ENCODE measurements around the gene HDGF.

HDGF gene

DNA sequence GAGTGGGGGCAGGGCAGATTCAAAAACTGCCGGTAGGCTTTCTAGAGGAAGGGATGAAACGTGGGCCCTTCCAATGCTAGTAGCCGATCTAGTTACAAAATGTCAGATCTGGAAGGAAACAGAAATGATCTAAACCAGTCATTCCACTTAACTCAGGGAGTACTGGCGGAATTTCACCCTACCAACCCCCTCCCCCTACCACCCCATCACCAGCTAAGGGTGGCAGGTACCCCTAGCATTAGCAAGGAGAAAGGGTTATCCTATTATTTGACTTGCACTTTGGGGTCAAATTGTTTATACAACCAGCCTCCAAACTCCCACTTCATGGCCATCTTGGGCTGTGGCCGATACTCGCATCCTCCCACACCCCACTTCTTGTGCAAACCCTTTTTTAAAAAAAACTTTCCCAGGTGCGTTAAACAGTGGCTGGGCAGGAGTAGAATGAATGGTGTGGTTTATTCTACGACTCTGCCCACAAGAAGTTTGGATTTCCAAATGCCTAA lies 9.9 kb downstream of the HDGF start:
- TF ChIP-seq, protein P1, sequence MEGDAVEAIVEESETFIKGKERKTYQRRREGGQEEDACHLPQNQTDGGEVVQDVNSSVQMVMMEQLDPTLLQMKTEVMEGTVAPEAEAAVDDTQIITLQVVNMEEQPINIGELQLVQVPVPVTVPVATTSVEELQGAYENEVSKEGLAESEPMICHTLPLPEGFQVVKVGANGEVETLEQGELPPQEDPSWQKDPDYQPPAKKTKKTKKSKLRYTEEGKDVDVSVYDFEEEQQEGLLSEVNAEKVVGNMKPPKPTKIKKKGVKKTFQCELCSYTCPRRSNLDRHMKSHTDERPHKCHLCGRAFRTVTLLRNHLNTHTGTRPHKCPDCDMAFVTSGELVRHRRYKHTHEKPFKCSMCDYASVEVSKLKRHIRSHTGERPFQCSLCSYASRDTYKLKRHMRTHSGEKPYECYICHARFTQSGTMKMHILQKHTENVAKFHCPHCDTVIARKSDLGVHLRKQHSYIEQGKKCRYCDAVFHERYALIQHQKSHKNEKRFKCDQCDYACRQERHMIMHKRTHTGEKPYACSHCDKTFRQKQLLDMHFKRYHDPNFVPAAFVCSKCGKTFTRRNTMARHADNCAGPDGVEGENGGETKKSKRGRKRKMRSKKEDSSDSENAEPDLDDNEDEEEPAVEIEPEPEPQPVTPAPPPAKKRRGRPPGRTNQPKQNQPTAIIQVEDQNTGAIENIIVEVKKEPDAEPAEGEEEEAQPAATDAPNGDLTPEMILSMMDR (IDR thresholded peaks at IDR 0.05; ENCODE audit: insufficient read depth, missing control alignments): no peak
- DNase-seq (ENCODE audit: insufficient read length, low spot score): no peak
- FAIRE-seq: no peak

DNA sequence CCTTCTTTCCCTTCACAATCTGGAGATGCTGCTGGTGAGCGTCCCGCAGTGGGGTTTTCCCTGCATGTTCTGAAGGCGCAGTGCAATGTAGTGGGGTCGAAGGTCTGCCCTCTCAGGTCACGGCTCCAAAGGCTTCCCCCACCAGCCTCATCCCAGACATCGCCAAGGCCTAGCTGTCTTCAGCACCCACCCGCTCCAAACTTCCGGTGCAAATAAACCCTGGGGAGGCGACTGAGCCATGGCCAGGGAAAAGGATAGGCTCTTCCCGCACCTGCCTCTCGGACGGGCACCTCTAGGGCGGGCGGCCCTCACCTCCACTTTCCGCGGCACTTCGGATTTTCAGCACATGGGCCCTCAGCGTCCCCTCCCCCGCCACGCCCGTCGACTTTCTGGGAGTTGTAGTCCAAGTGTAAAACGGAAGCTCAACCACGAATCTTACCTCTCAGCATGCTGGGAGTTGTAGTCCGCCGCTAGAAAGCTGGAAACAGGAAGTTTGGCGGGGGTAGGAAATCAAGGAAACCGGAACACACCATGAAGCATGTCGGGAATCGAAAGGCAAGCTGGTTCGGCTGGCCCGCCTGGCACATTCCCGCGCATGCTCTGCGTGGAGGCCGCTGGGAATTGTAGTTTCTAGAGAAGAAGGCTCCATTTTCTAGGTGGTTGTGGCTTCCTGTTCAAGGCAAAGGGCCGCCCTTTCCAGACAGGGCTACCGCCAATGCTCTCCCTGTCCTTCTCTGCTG lies 10.6 kb downstream of the HDGF start, which contains the start of gene MRPL24:
MRPL24 (minus strand) TSS at position 348 of the 740 bp plus-strand sequence. CDS start 2,384 bp downstream, outside the sequence.
- peak; percentile 86 for DNase-seq (ENCODE audit: insufficient read length, low spot score)
- peak; percentile 96 for FAIRE-seq
- TF ChIP-seq, protein P1 (IDR thresholded peaks at IDR 0.05; ENCODE audit: insufficient read depth, missing control alignments): no peak

DNA sequence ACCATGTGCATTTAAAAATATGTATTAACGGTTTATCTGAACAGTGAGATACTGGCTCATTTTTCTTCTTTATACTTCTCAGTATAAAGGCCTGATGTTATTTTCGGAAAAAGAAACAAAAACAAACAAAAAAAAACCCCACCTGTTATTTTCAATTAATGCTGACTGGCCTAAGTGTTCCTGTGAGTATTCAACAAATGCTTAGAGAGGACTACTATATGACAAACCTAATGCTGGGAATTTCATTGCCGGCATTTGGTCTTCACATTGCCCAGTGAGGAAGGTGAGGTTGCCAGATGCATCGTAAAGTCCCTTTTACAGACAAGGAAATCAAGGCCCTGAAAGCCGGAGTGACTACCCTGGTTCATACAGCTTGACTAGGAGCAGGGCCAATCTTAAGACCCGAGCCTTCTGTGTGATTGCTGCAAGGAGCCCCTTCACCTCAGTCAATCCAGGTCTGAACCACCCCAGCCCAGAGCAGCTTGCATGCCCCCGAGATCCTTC lies 11.2 kb downstream of the HDGF start:
- no peak for DNase-seq (ENCODE audit: insufficient read length, low spot score)
- FAIRE-seq: no peak
- TF ChIP-seq, protein P1 (IDR thresholded peaks at IDR 0.05; ENCODE audit: insufficient read depth, missing control alignments): no peak

DNA sequence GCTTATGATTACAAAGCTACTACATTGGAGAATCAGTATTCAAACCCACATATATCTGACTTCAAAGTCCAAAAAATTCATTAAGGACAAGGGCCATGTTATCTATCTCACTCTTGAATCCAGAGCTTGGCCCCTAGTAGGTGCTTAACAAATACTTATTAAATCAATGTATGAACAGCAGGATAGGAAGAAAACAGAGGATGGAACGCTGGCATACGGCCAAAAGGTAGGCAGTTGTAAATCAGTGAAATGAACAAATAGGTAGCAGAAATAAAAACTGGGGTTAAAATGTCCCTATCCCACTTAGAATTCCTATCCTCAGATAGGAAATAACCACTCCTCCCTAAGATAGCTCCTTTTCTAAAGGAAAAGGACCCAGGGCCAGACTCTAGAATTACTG lies 12.6 kb downstream of the HDGF start:
- TF ChIP-seq, protein P1 (IDR thresholded peaks at IDR 0.05; ENCODE audit: insufficient read depth, missing control alignments): no peak
- DNase-seq (ENCODE audit: insufficient read length, low spot score): no peak
- FAIRE-seq: no peak

DNA sequence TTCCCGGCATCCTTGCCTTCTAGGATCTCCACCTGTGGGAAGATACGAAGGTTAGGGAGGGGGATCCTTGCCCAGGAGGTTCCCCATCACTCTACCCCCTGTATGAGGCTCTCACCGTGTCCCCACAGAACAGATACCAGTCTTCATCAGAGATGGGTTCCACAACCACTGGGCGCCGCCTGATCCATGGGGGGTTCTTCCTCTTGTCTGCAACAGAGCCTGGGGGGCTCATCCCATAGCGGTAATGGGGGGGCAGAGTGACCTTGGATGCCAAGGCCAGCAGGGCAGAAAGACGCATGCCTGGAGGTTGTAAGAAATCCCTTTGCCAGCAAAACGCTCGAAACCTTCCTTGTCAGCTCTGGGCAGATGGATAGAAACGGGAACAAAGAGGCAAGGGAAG lies 13.1 kb downstream of the HDGF start:
- FAIRE-seq (no peak), DNase-seq (ENCODE audit: insufficient read length, low spot score) (no peak)
- TF ChIP-seq, protein P1 (IDR thresholded peaks at IDR 0.05; ENCODE audit: insufficient read depth, missing control alignments): no peak

DNA sequence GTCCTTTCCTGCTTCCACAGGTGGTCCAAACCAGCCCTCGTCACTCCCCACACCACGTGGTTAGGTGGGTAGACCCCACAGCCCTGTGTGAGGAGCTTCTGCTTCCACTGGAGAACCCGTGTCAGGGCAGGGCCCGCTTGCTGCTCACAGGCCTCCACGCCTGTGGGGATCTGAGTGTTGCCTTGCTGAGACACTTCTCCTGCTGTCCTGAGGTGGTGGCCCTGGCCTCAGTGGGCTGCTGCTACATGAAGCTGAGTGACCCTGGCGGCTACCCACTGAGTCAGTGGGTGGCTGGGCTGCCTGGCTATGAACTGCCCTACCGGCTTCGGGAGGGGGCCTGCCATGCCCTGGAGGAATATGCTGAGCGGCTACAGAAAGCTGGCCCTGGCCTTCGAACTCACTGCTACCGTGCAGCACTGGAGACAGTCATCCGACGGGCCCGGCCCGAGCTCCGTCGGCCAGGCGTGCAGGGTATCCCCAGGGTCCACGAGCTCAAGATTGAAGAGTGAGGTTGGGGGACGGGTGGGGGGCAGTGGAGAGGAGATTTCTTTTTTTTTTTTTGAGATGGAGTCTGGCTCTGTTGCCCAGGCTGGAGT lies 17.4 kb downstream of the HDGF start:
- FAIRE-seq: no peak
- no peak for DNase-seq (ENCODE audit: insufficient read length, low spot score)
- TF ChIP-seq, protein P1 (IDR thresholded peaks at IDR 0.05; ENCODE audit: insufficient read depth, missing control alignments): no peak

Measured in D721Med (cell line).